NCI-H146 treated with DMSO at 0.1 percent for 48 hours (cell line): ENCODE results near the gene RSKR.
"Not testable (repeated sequence)": the region's sequence is repeated elsewhere in the genome, so short reads cannot be mapped to it uniquely, and the experiment has no call there.

ENCODE experiments used
- DNase-seq: peaks from one replicate; lab custom pipeline; 2025; ENCODE audit not compliant: unreplicated experiment; lab: John Stamatoyannopoulos, UW

The RSKR gene

GRCh38 chr17:28624148-28624547 lies 10.2 kb upstream of the RSKR start:
- DNase-seq, result no peak

- no peak for DNase-seq
These were observed 9.7 kb upstream of the RSKR start for GRCh38 chr17:28623696-28624095.

GRCh38 chr17:28622186-28622585 lies 8.2 kb upstream of the RSKR start:
- DNase-seq, result no peak

- DNase-seq, result no peak
These were observed 6.0 kb upstream of the RSKR start for GRCh38 chr17:28620010-28620409.

- DNase-seq, result no peak
These were observed 4.5 kb upstream of the RSKR start for GRCh38 chr17:28618464-28618863.

GRCh38 chr17:28616281-28616680 lies 2.3 kb upstream of the RSKR start:
- DNase-seq, result no peak

GRCh38 chr17:28615260-28615940 lies 1.4 kb upstream of the RSKR start:
- DNase-seq, result no peak

GRCh38 chr17:28612936-28613872 lies 781 bp downstream of the RSKR start:
- DNase-seq, result no peak

GRCh38 chr17:28612531-28612930 lies 1.5 kb downstream of the RSKR start:
- DNase-seq, result peak; percentile 36

GRCh38 chr17:28610376-28610775 lies 3.6 kb downstream of the RSKR start:
- no peak for DNase-seq

GRCh38 chr17:28604031-28604430 lies 10.0 kb downstream of the RSKR start:
- not testable (repeated sequence) for DNase-seq

- peak; percentile 51 for DNase-seq
These were observed 14.4 kb downstream of the RSKR start for GRCh38 chr17:28599311-28600184.

- peak; percentile 87 for DNase-seq
These were observed 15.1 kb downstream of the RSKR start, which contains the start of gene SPAG5 for GRCh38 chr17:28598799-28599310. Gene SPAG5 (minus strand): TSS chr17:28599025. CDS start chr17:28598946, 79 bp downstream.

- no peak for DNase-seq
These were observed 15.6 kb downstream of the RSKR start for GRCh38 chr17:28598389-28598788.

GRCh38 chr17:28597606-28598383 lies 16.2 kb downstream of the RSKR start:
- DNase-seq, result no peak

GRCh38 chr17:28592260-28592659 lies 21.7 kb downstream of the RSKR start:
- DNase-seq, result no peak

- no peak for DNase-seq
These were observed 28.1 kb downstream of the RSKR start for GRCh38 chr17:28585851-28586250.

GRCh38 chr17:28584434-28584833 lies 29.6 kb downstream of the RSKR start:
- DNase-seq, result no peak

- DNase-seq, result no peak
These were observed 31.5 kb downstream of the RSKR start for GRCh38 chr17:28582513-28582912.

GRCh38 chr17:28580959-28581358 lies 33.0 kb downstream of the RSKR start:
- no peak for DNase-seq
